ENCODE results near the gene DHX57.

Gene DHX57

DNA sequence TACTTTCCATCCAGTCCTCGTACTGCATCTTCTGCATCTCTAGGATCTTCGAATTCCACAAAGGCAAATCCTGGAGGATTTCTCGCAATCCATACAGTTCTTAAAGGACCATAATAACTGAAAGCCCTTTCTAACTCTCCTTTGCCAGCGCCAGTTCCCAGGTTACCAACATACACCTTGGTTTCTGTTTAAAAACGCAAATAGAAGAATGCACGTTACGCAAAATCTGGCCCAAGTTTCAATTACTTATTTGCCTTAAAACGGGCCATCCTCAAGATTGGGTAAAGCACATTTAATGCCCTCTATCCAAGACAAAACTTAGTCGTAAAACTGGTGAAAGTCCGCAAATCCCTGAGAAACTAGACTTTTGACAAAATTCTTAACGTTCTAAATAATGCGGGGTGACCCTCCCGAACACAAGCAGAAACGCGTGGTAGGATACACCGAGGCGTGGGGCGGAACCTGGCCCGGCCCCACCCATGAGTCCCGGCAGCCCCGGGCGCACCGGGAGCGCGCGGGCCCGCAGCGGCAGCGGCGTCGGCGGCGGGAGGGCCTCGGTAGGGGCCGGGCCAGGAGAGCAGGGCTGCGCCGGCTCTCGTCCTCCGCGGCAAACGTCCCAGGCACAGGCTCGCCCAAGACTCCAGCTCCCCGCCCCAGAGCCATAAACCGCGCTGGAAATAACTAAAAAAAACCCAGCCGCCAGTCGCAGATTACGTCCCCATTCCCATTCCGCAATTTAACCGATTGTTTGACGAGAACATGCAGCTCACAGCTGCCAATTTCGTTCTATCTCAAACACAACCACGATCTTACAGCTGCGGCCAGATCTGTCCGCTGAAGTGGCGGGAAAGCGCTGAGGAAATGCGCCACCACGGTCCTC, 125.5 kb downstream of the DHX57 start:
- DNase-seq: peak; percentile 50 to 51

DNA sequence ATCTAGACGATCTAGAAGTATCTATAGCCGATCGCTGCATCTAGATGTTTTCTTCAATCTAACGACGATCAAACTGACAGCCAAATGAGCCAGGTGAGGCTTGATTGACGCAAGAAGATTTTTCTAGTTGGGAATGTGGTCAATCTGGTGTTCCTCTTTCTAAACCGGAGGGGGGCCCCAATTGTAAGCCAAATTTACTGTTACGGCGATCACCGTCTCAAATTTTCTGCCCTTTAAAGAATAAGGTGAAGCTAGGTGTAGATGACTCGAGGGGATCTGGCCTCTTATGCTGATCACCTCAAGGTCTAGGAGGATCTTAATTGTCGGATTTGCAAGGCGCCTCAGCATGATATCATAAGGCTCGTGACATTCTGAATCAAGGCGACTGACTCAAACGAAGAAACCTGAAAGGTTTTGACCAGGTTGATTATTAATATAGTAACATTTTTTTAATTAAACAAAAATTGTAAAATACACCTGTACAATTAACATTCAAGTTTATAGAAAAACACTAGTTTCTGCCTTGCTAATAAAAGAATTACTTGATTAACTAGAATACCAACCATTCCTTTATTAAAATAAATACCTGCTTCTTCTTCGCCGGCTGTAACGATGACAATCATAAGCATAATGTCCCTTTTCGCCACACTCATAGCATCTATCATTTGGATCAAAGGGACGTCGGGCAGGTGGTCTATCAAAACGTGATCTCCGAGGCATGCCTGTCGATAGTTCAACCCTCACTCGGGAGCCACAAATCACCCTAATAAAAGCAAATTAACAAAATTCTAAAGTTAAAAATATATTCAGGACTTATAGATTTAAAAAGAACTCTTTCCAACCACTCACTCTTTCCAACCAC, 126.6 kb downstream of the DHX57 start:
- no peak for DNase-seq

DNA sequence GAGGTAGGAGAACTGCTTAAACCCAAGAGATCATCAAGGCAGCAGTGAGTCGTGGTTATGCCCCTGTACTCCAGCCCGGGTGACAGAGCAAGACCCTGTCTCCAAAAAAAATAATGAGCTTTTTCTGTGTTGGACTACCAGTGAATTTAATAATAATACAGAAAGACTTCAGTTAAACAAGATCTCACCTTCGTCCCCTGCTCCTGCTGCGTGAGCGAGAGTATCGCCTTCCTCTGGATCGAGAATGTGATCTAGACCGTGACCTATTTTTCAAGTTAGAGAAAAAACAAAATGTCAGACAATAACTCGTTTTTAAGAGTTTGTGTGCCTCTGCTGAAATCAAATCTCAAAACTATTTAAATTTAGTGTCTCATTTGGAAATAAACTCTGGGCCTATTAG, 127.3 kb downstream of the DHX57 start:
- no peak for DNase-seq

DNA sequence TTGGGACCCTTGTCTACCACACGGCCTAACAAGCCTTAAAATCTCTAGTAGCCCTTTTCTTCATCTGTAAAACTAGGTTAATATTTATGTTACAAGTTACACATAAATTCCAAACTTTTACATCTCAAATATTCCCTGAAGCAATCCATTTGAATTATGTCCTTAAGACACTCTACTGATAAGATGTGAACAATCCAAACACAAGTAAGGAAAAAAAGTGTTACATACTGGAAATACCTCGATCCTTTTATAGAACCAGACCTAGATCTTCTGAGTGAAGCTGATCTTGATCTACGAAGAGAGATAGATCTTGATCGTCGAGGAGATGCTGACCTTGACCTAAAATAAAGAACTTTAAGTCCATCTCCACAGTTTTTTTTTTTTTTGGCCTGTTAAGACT, 127.9 kb downstream of the DHX57 start:
- no peak for DNase-seq

All from activated CD4-positive, alpha-beta T cell treated with anti-CD3 and anti-CD28 coated beads, Interleukin-2, amount 50 U/mL, for 48 hours (primary cell).